NCI-H1930 (cell line): Measurements from ENCODE around the gene PPOX.

Experiments used
- DNase-seq, 2 experiments: peaks; one replicate each; lab custom pipeline; 2025; lab: John Stamatoyannopoulos, UW

Gene PPOX

DNA sequence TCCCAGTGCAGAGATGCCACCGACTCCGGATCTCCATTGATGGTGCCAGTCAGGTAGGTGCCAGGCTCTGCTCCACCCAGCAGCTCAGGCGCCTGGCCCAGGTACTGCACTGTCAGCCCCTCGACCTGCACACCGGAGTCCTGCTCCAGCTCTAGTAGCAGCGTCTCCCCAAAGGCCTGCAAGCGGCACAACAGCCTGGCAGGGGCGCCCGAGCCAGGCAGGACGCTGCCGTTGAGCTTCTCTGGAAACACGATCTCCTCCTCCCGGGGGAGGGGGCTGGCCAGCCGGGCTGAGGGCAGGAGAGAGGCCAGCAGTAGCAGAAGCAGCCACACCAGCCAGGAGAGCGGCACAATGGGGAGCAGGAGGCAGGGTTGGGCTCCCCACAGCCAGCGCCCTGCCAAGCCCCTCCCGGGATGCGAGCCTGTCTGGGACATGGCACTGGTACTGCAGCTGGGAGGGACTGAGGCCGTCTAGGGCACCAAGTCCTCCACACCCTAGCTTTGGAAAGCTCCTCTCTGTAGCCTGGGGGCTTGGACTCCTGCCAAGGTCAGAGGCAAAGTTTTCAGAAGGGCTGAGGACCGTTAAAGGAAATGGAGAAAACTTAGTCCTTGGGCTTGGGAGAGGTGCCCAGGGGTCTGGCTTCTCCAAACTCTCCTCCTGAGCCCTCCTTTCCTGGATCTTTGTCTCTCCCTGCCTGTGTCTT, 32.1 kb downstream of the PPOX start:
- DNase-seq = no peak

DNA sequence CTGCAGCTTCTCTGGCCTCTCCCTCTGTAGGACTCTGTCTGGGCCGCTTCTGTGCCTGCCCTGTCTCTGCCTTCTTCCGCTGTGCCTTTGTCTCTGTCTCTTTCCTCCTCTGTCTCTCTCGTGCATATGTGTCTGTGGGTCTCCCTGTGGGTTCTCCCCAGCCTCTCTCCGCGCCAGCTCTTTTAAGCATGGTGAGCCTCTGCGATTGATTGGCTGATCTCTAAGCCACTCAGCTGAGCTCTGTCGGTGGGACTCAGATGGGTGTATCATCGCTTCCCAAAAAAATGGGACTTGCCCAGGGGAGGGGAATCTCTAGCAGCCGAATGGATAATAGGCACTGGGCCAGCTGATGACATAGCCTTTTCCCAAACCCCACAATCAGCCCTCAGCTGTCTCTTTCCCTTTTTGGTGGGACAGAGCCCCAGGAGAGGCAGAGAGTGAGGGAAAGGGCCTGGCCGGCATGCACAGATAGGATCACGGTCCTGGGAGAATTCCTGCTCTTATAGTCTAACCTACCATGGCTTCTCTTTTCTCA, 32.7 kb downstream of the PPOX start, which contains the start of gene ADAMTS4:
TSS of gene ADAMTS4 (minus strand) at position 158 of the 535 bp plus-strand sequence. CDS start 427 bp downstream, outside the sequence.
- DNase-seq = no peak

DNA sequence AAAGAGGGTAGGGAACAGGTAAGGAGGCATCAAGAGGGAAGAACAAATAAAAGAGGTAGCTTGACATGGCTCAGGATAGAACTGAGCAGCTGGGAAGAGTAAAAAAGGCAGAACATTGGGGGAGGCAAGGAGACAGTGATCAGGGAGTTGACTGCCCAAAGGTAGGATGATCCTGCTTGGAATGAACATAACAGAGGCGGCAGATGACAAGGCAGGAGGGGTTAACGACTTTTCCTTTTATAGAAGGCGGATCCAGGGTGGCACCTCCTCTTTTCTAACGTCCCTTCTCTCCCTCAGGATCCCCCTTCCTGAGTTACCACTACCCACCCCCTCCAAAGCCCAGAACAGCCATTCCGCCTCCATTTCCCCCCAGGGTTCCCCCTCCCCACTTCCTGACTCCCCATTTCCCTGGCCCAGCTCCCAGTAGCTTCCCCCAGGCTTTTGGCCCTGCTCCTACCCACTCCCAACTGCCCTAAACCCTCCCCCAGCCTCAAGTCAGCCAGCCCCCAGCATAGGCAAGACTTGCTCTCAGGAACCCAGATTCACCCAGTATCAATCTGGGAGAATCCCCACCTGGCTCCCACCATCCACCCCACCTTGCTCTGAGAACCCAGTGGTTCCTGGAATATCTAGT, 33.4 kb downstream of the PPOX start:
- DNase-seq = no peak

DNA sequence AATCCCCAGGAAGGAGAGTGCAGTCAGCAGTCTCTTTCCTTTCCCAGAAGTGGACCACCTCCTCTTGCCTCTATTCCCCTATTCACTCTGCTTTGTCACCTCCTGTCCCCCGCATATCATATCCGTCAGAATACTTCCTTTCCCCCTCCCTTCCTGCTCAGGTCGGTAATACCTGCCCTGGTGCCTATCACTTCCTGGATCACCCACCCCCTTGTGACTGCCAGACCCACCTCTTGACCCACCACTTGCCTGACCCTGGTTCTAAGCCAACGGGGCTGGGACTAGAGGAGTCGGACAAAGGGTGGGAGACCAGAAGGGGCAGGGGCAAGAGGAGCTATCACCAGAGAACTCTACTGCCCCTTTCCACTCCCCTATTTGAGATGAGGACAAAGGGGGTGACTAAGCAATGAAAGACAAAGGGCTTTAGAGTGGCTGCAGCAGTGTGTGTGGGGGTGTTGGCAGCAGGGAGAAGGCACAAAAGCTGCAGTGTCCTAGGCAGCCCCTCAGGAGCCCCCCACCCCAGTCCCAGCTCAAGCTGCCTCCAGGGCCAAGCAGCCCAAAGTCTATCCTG, 34.3 kb downstream of the PPOX start:
- no peak for DNase-seq

DNA sequence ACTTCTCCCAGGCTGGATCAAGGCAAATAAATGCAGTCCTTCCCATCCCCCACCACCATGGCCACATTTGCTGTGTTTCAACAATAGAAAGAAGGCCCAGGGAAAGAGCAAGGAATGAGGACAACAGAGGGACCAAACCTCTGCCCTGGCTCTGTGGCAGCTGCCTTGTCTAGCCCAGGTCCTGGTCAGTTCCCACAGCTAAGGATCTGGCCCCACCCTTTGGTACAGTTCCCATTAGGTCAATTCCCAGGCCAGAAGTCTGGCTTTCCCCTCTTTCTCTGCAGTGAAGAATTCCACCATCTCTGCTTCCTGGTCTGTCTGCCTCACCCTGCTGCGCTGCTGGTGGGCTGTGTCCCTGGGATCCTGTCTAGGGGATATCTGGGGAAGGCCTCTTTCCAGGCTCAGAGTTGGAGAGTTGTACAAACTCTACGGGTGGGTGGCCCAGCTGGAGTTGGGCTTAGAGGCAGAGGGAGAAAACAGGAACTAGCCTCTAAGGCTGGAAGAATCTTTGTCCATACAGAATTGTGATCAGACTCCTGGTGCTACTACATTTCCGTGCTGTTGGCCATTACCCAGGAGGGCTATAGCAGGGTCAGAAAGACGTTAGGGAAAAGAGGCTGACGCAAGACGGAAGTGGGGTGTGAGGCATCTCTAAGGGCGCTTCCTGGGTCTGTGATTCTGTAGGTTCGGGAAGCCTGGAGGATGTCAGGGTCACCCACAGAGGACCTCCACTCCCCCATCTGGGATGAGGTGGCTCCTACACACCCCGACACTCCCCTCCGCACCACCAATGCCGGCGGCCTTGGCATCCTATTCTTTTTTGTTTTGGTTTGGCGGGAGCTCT, 35.0 kb downstream of the PPOX start:
- DNase-seq = no peak

DNA sequence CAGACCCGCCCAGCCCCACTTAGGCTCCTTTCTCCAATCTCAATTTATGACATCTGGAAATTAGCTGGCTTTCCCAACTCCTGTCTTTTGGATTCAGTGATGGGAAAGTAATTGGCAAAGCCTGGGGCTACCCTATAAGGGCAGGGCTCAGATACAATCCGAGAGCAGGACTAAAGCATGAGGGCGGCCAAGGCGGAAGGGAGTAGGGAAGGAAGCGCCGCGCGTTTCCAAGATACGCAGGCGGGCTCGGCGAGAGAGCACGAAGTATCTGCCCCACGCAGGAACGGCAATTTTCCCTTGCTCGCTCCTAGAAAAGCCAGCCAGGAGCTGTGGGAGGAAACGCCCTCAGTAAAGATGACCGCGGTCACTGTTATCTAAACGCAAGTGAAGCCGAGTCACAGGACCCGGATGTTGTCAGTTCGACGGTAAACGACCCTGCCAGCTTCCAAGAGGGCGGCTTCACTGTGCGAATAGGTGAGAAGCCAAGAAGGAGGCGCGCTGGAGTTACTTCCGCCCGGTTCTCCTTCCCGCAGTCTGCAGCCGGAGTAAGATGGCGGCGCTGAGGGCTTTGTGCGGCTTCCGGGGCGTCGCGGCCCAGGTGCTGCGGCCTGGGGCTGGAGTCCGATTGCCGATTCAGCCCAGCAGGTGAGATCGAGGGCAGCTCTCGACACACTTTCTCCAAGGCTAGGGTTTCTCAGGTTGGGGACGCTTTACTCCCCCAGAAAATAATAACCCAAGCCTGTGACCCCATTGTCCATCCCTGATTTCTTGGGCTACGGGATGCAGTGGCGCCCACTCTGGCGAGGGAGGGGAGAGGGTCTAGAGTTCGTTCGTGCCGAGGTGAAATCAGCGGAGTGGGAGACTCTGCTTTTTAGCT, 35.8 kb downstream of the PPOX start, which contains the start of gene NDUFS2:
TSS of gene NDUFS2 (plus strand) at position 532 of the 877 bp plus-strand sequence. CDS start at position 551, 19 bp downstream.
- peak; percentile 98 for DNase-seq

DNA sequence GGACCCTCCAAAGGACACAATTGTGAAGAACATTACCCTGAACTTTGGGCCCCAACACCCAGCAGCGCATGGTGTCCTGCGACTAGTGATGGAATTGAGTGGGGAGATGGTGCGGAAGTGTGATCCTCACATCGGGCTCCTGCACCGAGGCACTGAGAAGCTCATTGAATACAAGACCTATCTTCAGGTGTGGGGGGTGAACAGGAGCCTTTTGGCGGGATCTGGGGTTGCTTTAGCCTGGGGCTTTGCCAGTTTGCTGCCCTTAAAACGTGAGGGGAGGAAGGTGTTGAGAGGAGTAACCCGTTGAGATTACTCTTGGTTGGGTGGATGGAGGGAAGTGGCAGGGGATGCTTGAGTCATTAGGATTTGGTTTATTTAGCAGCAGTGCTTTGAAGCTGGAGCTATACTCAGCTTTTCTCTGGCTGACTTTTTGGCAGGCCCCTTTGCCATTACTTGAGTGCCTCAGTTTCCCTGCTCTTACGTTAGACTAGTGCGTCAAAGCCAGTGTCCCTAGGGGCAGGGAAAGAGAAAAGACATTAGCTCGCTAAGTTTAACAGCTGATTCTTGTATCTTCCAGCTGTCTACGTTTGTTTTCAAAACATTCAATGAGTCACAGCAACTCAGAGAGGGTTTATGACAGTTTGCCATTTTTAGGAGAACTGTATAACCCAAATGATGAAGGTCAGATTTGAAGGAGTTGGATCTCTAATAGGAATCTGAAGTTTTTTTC, 40.4 kb downstream of the PPOX start:
- DNase-seq = no peak

DNA sequence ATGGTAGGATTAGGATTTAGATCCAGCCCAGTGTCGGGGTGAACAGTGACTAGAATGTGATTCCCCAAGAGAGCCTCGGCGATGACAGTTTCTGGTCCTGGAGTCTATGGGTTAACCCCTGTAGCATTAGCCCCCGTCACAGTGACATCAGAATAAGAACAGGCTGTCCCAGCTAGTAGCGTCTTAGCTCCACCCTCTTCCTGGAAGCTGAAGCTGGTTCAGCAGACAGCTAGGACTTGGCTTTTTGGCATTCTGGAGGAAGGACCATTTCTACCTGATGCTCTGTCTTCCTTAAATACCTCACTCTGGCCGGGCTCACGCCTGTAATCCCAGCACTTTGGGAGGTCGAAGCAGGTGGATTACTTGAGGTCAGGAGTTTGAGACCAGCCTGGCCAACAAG, 40.9 kb downstream of the PPOX start:
- DNase-seq = no peak

DNA sequence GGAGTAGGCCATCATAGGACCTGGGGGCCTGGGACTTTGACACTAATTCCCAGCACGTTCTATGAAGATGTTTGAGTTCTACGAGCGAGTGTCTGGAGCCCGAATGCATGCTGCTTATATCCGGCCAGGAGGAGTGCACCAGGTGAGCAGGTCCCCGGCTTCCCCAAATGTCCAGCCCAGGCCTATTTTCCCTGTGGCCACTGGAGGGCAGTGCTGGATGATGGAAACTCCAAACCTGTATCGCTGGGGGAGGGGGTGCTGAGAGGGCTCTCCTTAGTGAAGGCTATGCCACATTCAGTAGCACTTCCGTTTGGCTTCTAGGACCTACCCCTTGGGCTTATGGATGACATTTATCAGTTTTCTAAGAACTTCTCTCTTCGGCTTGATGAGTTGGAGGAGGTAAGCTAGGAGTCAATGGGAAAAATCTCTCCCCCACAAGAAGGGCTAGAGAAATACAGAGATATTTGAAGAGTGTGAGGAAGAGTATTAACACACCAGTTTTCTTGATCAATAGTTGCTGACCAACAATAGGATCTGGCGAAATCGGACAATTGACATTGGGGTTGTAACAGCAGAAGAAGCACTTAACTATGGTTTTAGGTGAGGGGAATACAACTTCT, 43.7 kb downstream of the PPOX start:
- peak; percentile 32 to 50 for DNase-seq

DNA sequence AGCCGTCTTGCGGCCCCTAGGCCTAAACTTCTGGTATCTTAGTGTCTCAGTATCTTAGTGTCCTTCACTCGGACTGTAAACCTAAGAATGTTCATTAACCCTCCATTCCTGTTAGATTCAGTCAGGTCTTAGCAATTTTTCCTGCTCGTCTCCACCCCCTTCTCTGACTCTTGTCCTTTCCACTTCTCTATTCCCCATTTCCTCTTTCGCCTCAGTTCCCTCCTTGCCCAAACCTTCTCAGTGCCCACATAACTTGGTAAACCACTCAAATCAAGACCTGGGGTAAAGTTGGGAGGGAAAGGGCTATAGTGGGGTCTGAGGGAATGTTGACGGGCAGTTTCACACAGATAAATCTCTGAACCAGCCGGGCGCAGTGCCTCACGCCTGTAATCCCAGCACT, 48.1 kb downstream of the PPOX start:
- DNase-seq = no peak

DNA sequence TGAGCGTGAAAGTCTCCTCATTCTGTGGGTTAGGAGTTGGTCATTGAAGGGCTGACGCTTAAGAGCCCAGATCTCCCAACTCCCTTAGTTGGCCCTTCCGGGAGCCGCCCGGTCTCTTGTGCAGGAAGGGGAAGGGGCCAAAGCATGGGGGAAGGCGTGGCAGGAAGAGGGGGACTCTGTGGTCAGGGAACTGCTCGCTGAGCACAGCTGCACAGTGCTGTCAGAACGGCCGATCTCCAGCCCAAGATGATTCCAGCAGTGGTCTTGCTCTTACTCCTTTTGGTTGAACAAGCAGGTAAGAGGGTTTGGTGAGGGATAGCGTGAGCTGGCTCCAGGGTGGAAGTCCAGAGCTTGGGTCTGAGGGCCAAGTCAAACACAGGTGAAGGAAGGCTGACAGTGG, 48.9 kb downstream of the PPOX start, which contains the start of gene FCER1G:
TSS of gene FCER1G (plus strand) at position 220 of the 400 bp plus-strand sequence. CDS start at position 247, 27 bp downstream.
- no peak for DNase-seq

DNA sequence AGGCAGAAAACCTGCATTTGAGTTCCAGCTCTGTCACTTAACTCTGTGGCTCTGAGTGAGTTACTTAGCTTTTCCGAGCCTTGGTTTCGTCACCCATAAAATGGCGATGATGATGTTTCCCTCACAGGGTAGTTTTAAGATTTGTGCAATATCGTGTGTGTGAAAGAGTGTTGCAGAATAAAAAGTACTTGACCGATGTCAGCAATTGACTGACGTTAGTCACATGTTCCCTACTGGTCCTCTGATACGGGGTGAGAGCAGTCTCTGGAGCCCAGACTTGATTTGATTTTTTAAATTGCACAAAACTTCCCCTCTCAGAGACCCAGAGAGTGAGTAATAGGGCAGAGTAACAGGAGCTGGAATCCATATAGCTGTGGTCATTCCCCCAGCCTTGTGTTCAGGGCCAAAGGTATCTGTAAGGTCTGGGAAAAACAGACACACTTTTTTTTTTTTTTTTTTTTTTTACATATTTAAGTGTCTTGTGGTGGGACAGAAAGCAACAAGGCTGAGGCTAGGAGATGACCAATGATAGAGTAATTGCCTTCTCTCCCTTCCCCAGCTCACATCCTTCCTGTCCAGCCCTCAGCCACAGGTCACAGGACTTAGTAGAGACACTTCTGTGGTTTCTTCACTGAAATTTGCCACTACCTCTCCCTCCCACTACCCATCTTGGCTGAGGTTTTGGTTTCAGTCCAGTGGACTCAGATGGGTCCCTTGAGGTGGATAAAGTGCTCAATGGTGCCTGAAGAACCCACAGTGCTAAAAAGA, 50.9 kb downstream of the PPOX start:
- DNase-seq = no peak

DNA sequence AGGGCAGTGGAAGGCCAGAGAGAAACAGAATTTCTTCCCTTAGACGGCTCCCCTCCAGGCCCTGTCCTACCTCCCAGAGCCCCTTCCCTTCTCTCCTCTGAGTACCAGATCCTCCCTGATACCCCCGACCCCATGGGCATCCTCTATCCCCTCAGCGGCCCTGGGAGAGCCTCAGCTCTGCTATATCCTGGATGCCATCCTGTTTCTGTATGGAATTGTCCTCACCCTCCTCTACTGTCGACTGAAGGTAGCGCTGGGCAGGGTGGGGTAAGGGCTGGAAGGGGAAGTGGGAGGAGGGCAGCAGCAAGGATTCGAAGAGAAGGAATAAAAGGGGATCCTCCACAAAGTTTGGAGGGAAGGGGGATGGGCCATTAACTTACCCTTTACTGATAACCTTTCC, 51.6 kb downstream of the PPOX start:
- DNase-seq = no peak

DNA sequence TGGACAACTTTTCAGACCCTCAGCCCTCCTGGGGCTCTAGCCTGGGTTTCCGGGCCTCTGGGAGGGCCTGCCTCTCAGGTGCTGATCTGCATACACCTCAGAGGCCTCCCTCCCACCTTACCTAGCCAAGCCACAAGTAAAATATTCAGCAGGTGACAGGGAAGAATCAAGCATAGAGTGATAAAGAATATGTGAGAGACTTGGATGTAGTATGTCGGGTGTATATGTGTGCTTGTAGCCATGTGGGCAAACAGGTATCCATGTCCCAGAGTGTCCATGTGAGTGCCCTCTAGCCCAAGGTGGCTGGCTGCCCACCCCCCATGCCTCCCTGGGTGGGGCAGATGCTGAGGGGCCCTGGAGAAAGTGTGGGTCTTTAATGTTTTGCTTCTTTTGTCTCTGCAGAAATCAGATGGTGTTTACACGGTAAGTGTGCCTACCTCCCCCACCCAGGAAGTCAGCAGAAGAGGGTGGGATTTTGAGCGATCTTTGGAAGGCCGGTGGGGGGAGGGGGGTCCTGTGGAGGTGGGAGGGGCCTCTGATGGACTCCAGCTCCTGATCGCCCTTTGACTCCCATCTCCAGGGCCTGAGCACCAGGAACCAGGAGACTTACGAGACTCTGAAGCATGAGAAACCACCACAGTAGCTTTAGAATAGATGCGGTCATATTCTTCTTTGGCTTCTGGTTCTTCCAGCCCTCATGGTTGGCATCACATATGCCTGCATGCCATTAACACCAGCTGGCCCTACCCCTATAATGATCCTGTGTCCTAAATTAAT, 52.3 kb downstream of the PPOX start:
- no peak for DNase-seq

DNA sequence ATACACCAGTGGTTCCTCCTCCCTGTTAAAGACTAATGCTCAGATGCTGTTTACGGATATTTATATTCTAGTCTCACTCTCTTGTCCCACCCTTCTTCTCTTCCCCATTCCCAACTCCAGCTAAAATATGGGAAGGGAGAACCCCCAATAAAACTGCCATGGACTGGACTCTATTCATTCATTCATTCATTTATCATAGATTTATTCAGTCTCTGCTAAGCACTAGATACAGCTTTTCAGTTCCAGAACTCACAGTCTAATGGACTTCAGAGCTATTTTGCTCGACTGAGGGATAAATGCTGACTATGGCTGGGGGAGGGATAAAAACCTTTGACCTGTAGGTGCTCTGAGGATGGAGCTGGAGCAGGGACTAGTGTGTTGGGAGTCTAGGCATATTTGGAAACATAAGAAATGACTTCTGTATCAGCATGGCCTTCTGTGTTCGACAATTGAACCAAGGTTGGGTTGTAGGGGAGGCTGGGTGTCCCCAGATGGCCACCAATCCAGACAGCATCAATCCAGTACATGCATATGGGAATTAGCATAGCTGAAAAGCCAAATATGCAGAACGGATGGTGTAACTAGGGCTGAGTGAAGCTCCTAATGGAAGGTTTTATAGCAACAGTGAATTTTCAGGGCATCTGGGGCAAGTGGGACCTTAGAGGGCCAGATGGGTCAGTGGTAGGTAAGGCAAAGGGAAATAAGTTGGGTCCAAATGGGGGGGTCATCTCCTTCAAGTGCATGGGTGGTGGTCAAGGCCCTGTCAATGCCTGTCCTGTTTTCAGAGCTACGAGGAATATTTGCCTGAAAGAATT, 53.1 kb downstream of the PPOX start:
- no peak for DNase-seq

DNA sequence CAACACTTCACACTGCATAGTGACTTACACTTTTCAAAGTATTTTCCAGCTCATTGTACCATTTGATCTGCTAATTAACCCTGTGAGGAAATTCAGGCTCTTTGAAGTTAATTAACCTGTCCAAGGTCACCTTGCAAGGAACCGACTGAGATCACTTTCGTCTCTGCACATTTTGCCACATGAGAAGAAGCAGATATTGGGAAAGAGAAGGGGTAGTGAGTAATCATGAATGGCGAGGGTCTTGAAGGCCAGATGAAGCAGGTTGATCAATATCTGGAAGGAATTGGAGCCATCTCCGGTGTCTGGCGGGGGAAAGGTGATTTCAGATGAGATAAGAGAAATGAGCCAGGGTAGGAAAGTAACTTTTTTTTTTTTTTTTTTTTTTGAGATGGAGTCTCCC, 53.8 kb downstream of the PPOX start:
- DNase-seq = no peak
